ENCODE results near the gene EWSR1.

DNA sequence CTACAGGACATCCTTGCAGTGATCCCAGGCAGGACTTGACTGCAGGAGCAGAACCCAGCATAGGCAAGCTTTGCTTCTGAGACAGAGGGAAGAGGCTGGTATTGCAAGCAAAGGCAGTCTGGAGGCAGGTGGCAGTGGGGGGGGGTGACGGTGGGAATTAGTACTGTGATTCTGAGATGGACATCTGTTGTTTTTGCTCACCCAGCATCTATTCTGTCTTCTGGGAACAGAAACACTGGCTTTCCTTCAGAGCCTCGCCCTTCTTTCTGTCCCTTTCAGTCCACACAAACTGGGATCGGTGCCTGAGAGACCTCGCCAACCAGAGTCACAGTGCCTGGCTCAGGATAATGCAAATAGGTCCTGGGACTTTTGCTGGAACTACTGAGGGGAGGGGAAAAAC lies 78.6 kb downstream of the EWSR1 start:
- TF ChIP-seq POLR2A (IDR thresholded peaks at IDR 0.05; ENCODE audit: low read length) (no peak), GATA1 (IDR thresholded peaks at IDR 0.05; ENCODE audit: low read depth, low read length) (no peak)

All from erythroblast (primary cell).